ENCODE results near the gene GABRB2. TPM values are rescaled to one million over a fixed set of nuclear protein-coding genes. Genes with fewer than 3 reads are reported as not detected.

GABRB2 gene
- total RNA-seq, 1 experiment from 2014 or later, result not detected

DNA sequence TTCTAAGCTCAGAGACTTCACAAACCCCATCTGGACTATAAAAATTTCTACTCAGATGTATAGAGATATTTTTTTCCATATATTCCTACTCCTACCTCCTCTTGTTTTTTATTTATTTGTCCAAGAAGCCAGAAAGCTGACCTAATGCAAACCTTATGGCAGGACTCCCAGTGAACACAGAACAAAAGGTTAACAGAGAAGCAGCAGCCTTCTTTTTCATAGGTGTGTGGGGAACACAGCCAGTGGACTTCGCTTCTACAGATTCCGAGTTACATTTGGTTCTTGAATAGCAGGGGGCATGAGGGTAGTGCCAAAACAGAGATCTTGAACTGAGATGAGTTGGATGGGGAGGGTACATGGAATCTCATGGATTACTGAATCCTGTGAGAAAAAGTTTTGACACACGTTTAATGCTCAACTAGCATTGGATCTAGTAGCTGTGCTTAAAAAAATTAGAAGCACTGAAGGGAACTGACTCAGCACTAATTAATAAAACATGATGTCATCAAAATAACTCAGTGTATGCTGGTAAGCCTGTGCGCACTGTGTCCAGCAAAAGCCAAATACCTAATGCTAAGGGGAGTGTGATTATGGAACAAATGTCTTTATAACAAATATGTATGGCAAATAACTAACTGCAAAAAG, 240.1 kb downstream of the GABRB2 start:
- CTCF ChIA-PET, result interaction anchor here (1.2 kb wide), 1 partner anchor 11 kb away, joined by 4 read pairs; no protein-coding TSS in a partner anchor
- no peaks in the 10 kb centered on the region for H3K4me1 Mint-ChIP-seq (ENCODE audit: insufficient read depth, unreplicated experiment)
- POLR2A ChIA-PET, result interaction anchor here (0.7 to 1.5 kb wide), 2 partner anchors 11 to 46 kb away, joined by 3 read pairs; no protein-coding TSS in a partner anchor
- H3K27me3 Mint-ChIP-seq (ENCODE audit: insufficient read depth, unreplicated experiment), result no peaks in the 10 kb centered on the region
- no peak for DNase-seq (ENCODE audit: unreplicated experiment)
- H3K36me3 Mint-ChIP-seq (ENCODE audit: insufficient read depth, unreplicated experiment), result no peaks in the 10 kb centered on the region
- intact Hi-C loops (cut with micrococcal nuclease), result no loop called here
- TF ChIP-seq, protein P1, sequence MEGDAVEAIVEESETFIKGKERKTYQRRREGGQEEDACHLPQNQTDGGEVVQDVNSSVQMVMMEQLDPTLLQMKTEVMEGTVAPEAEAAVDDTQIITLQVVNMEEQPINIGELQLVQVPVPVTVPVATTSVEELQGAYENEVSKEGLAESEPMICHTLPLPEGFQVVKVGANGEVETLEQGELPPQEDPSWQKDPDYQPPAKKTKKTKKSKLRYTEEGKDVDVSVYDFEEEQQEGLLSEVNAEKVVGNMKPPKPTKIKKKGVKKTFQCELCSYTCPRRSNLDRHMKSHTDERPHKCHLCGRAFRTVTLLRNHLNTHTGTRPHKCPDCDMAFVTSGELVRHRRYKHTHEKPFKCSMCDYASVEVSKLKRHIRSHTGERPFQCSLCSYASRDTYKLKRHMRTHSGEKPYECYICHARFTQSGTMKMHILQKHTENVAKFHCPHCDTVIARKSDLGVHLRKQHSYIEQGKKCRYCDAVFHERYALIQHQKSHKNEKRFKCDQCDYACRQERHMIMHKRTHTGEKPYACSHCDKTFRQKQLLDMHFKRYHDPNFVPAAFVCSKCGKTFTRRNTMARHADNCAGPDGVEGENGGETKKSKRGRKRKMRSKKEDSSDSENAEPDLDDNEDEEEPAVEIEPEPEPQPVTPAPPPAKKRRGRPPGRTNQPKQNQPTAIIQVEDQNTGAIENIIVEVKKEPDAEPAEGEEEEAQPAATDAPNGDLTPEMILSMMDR (IDR thresholded peaks at IDR 0.05; ENCODE audit: unreplicated experiment), result no peak
- no peak overlapping the region for H3K4me3 Mint-ChIP-seq (ENCODE audit: unreplicated experiment)
- no peak overlapping the region for H3K27ac Mint-ChIP-seq (ENCODE audit: low read depth, unreplicated experiment)
- peaks cover 8% of the 10 kb centered on the region for H3K9me3 Mint-ChIP-seq (ENCODE audit: unreplicated experiment)
- no TSS peak for BruUV-seq (replicated peaks)

DNA sequence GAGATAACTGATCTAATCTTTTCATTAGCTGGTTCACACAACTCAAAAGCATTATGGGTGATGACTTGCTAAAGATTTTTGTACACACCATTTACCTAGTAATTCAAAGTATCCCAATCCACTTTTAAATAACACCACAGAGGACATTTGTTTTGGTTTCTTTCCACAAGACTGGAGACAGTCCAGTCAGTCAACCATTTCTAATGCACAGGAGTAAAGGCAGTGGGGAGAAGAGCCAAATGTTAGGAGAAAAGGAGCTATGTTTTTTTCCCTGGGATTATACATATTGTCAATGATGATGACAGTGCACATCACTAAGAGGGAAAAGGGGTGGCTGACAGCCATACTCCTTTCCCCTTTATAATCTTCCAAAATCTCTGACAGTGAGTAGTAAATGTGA, 240.9 kb downstream of the GABRB2 start:
- no TSS peak for BruUV-seq (replicated peaks)
- H3K4me3 Mint-ChIP-seq (ENCODE audit: unreplicated experiment), result no peak overlapping the region
- H3K27ac Mint-ChIP-seq (ENCODE audit: low read depth, unreplicated experiment), result no peak overlapping the region
- H3K4me1 Mint-ChIP-seq (ENCODE audit: insufficient read depth, unreplicated experiment), result no peaks in the 10 kb centered on the region
- H3K27me3 Mint-ChIP-seq (ENCODE audit: insufficient read depth, unreplicated experiment), result no peaks in the 10 kb centered on the region
- DNase-seq (ENCODE audit: unreplicated experiment), result no peak
- no peaks in the 10 kb centered on the region for H3K36me3 Mint-ChIP-seq (ENCODE audit: insufficient read depth, unreplicated experiment)
- intact Hi-C loops (cut with micrococcal nuclease), result no loop called here
- H3K9me3 Mint-ChIP-seq (ENCODE audit: unreplicated experiment), result peaks cover 8% of the 10 kb centered on the region
- POLR2A ChIA-PET, result interaction anchor here (1.5 kb wide), 1 partner anchor 10 kb away, joined by 3 read pairs; no protein-coding TSS in a partner anchor
- TF ChIP-seq, protein P1 (IDR thresholded peaks at IDR 0.05; ENCODE audit: unreplicated experiment), result no peak
- CTCF ChIA-PET, result interaction anchor here (0.6 to 1.2 kb wide), 2 partner anchors 10 to 16 kb away, joined by 3 to 4 read pairs; no protein-coding TSS in a partner anchor

DNA sequence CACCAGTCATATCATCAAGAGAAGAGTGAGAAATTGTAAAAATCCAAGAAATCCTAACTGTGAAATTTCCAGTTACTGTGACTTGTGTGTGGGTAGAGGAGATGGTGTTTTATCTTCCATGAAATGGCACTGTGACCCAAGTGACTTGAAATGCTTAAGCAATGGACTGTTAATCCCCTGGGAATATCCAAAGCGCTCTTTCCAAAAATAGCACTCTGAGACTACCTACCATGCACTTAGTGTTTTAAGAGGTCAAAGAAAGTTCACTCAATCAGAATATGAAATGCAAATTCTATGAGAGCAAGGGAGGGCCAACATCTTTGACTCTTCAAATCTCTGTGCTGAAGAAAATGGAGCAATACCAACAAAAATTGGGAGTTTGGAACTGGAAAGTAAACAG, 244.0 kb downstream of the GABRB2 start:
- ChIA-PET POLR2A (interaction anchor here (0.5 to 0.8 kb wide), 2 partner anchors 10 to 95 kb away, joined by 3 read pairs; no protein-coding TSS in a partner anchor), CTCF (no interaction called here)
- no peak overlapping the region for H3K4me3 Mint-ChIP-seq (ENCODE audit: unreplicated experiment)
- H3K27me3 Mint-ChIP-seq (ENCODE audit: insufficient read depth, unreplicated experiment), result no peaks in the 10 kb centered on the region
- no TSS peak for BruUV-seq (replicated peaks)
- no peak overlapping the region for H3K27ac Mint-ChIP-seq (ENCODE audit: low read depth, unreplicated experiment)
- intact Hi-C loops (cut with micrococcal nuclease), result no loop called here
- H3K9me3 Mint-ChIP-seq (ENCODE audit: unreplicated experiment), result peaks cover 7% of the 10 kb centered on the region
- TF ChIP-seq, protein P1 (IDR thresholded peaks at IDR 0.05; ENCODE audit: unreplicated experiment), result no peak
- H3K4me1 Mint-ChIP-seq (ENCODE audit: insufficient read depth, unreplicated experiment), result no peaks in the 10 kb centered on the region
- no peaks in the 10 kb centered on the region for H3K36me3 Mint-ChIP-seq (ENCODE audit: insufficient read depth, unreplicated experiment)
- DNase-seq (ENCODE audit: unreplicated experiment), result no peak

DNA sequence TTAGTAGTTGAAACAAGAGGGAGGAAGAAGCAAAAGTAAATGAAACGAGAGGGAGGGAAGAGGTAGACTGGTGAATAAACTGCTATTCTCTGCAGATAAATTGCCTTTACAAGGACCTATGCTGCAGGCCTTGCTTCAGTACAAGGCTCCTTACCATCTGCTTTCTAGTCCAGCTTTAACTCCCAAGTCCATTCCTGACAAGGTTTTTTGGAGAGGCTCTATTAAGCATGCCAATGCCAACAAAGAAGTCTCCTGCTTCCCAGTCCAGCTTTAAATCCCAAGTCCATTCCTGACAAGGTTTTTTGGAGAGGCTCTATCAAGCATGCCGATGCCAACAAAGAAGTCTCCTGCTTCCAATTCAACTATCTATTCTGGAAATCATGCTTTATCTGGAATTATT, 244.9 kb downstream of the GABRB2 start:
- Mint-ChIP-seq H3K4me3 (ENCODE audit: unreplicated experiment) (no peak overlapping the region), H3K36me3 (ENCODE audit: insufficient read depth, unreplicated experiment) (no peaks in the 10 kb centered on the region), H3K4me1 (ENCODE audit: insufficient read depth, unreplicated experiment) (no peaks in the 10 kb centered on the region), H3K27ac (ENCODE audit: low read depth, unreplicated experiment) (no peak overlapping the region), H3K9me3 (ENCODE audit: unreplicated experiment) (peaks cover 7% of the 10 kb centered on the region), H3K27me3 (ENCODE audit: insufficient read depth, unreplicated experiment) (no peaks in the 10 kb centered on the region)
- DNase-seq (ENCODE audit: unreplicated experiment), result no peak
- CTCF ChIA-PET, result no interaction called here
- TF ChIP-seq, protein P1 (IDR thresholded peaks at IDR 0.05; ENCODE audit: unreplicated experiment), result no peak
- no TSS peak for BruUV-seq (replicated peaks)
- POLR2A ChIA-PET, result no interaction called here
- intact Hi-C loops (cut with micrococcal nuclease), result no loop called here
